Measurements from ENCODE around the gene IL1RAPL1. TPM values are rescaled to one million over a fixed set of nuclear protein-coding genes. Genes with fewer than 3 reads are reported as not detected.

Gene IL1RAPL1
- polyA plus RNA-seq, 2 of the 4 experiments (the other 2 are of a cell fraction), result not detected

GRCh38 chrX:29012867-29013266, 425.6 kb downstream of the IL1RAPL1 start:
- Histone ChIP-seq H3K4me3 (no peak overlapping the region), H3K4me2 (no peak overlapping the region), H3K9me3 (no peaks in the 10 kb centered on the region), H3K4me1 (no peaks in the 10 kb centered on the region), H3K27ac (no peak overlapping the region)
- POLR2A ChIA-PET, result no interaction called here
- DNase-seq (ENCODE audit: low read depth in 1 of 2, low spot score in 1 of 2), result no peak
- no peak for TF ChIP-seq RAD21 (conservative IDR thresholded peaks at IDR 0.05 in 1 of 2, IDR thresholded peaks at IDR 0.05 in 1 of 2)
- TF ChIP-seq RFX5 (IDR thresholded peaks at IDR 0.05), result no peak
- TF ChIP-seq CTCF (IDR thresholded peaks at IDR 0.05), result no peak
- no peak for TF ChIP-seq RARB (CRISPR knock-in tag; IDR thresholded peaks at IDR 0.05)
- no peak for TF ChIP-seq MAFK (IDR thresholded peaks at IDR 0.05; ENCODE audit: partially characterized antibody)
- TF ChIP-seq RNF2 (IDR thresholded peaks at IDR 0.05; ENCODE audit: borderline replicate concordance, low read depth), result no peak
- no peak for TF ChIP-seq POLR2AphosphoS2 (conservative IDR thresholded peaks at IDR 0.05; ENCODE audit: low read length)
- no peak for TF ChIP-seq ZFP36 (IDR thresholded peaks at IDR 0.05; ENCODE audit: borderline replicate concordance, partially characterized antibody)
- no peak for TF ChIP-seq SREBF2 (IDR thresholded peaks at IDR 0.05)
- no peak for TF ChIP-seq TFCP2L1 (CRISPR knock-in tag; IDR thresholded peaks at IDR 0.05)
- TF ChIP-seq HEYL (CRISPR knock-in tag; IDR thresholded peaks at IDR 0.05), result no peak
- no peak for TF ChIP-seq USF2 (IDR thresholded peaks at IDR 0.05)
- TF ChIP-seq JUNB (IDR thresholded peaks at IDR 0.05), result no peak
- TF ChIP-seq, protein P1, sequence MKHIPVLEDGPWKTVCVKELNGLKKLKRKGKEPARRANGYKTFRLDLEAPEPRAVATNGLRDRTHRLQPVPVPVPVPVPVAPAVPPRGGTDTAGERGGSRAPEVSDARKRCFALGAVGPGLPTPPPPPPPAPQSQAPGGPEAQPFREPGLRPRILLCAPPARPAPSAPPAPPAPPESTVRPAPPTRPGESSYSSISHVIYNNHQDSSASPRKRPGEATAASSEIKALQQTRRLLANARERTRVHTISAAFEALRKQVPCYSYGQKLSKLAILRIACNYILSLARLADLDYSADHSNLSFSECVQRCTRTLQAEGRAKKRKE (CRISPR knock-in tag; IDR thresholded peaks at IDR 0.05; ENCODE audit: low read depth), result no peak
- no peak for TF ChIP-seq HOXB5 (CRISPR knock-in tag; IDR thresholded peaks at IDR 0.05)
- no peak for TF ChIP-seq REST (IDR thresholded peaks at IDR 0.05)
- TF ChIP-seq MAZ (IDR thresholded peaks at IDR 0.05; ENCODE audit: borderline replicate concordance, low read depth, low read length), result no peak
- no peak for TF ChIP-seq FOXS1 (CRISPR knock-in tag; IDR thresholded peaks at IDR 0.05)
- no peak for TF ChIP-seq CEBPB (IDR thresholded peaks at IDR 0.05)
- CTCF ChIA-PET, result no interaction called here
- FAIRE-seq, result no peak
- no peak for ATAC-seq

DNA sequence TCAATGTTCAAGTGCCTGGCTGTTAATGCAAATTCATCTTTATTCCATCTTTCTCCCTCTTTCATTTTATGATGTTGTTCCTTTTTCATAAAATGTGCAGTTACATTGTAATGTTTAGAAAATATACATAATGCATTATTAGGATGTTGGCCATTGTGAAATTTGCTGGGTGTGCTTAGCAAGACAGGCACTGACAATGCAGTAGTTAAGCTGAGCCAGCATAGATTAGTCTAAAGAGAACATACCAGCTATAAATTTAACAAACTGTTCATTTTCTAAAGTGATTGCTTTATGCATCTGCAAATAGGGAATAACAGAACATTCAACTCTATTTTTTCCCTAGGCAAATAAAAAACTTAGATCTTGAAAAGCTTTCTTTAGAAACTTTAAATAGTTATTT, 436.0 kb downstream of the IL1RAPL1 start:
- ATAC-seq, result no peak
- Histone ChIP-seq H3K4me1 (no peaks in the 10 kb centered on the region), H3K4me2 (no peak overlapping the region), H3K4me3 (no peak overlapping the region), H3K27ac (no peak overlapping the region), H3K9me3 (no peaks in the 10 kb centered on the region)
- DNase-seq (ENCODE audit: low read depth in 1 of 2, low spot score in 1 of 2), result no peak
- POLR2A ChIA-PET, result no interaction called here
- FAIRE-seq, result no peak
- CTCF ChIA-PET, result no interaction called here
- TF ChIP-seq ZC3H11A (IDR thresholded peaks at IDR 0.05), result no peak
- no peak for TF ChIP-seq REST (IDR thresholded peaks at IDR 0.05)
- no peak for TF ChIP-seq NFE2L2 (conservative IDR thresholded peaks at IDR 0.05; ENCODE audit: low read length)
- no peak for TF ChIP-seq MYC (IDR thresholded peaks at IDR 0.05; ENCODE audit: borderline replicate concordance, low read length)
- TF ChIP-seq SMC3 (IDR thresholded peaks at IDR 0.05), result no peak
- TF ChIP-seq RFX5 (IDR thresholded peaks at IDR 0.05), result no peak
- no peak for TF ChIP-seq BHLHE40 (IDR thresholded peaks at IDR 0.05; ENCODE audit: low read depth, low read length)
- TF ChIP-seq HOXA7 (CRISPR knock-in tag; IDR thresholded peaks at IDR 0.05), result no peak
- no peak for TF ChIP-seq ZSCAN20 (CRISPR knock-in tag; IDR thresholded peaks at IDR 0.05)
- TF ChIP-seq HOXB13 (CRISPR knock-in tag; IDR thresholded peaks at IDR 0.05; ENCODE audit: low read depth), result no peak
- TF ChIP-seq CHD2 (IDR thresholded peaks at IDR 0.05; ENCODE audit: low read length, partially characterized antibody), result no peak
- no peak for TF ChIP-seq GATA3 (IDR thresholded peaks at IDR 0.05; ENCODE audit: borderline replicate concordance)
- no peak for TF ChIP-seq SREBF2 (IDR thresholded peaks at IDR 0.05)
- TF ChIP-seq PHF8 (IDR thresholded peaks at IDR 0.05; ENCODE audit: borderline replicate concordance, low read depth), result no peak
